ENCODE measurements around the gene CNNM2.

CNNM2 gene

DNA sequence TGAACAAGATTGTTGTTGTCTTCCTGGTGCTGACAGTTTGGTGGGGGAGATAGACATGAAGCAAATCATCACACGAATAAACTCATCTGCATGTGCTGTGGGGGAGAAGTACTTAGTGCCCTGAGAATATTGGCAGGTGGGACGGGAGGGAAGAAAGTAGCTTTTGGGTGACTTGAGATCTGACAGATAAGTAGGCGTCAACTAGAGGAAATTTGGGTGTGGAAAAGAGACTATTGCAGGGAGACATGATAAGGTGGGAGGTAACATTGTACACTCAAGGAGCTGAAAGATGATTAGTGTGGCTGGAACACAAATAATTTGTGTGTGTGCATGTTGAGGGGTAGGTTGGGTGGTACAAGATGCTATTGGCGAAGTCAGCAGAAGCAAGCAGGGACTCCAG is 30.1 kb downstream of the CNNM2 start:
- no peak for TF ChIP-seq ZNF76 (tag by site-specific recombination; IDR thresholded peaks at IDR 0.05; ENCODE audit: borderline replicate concordance, low read depth)
- no peak for TF ChIP-seq ZNF16 (tag by site-specific recombination; IDR thresholded peaks at IDR 0.05; ENCODE audit: low read depth)
- TF ChIP-seq ZNF658 (tag by site-specific recombination; IDR thresholded peaks at IDR 0.05) = no peak
- TF ChIP-seq, protein P1, sequence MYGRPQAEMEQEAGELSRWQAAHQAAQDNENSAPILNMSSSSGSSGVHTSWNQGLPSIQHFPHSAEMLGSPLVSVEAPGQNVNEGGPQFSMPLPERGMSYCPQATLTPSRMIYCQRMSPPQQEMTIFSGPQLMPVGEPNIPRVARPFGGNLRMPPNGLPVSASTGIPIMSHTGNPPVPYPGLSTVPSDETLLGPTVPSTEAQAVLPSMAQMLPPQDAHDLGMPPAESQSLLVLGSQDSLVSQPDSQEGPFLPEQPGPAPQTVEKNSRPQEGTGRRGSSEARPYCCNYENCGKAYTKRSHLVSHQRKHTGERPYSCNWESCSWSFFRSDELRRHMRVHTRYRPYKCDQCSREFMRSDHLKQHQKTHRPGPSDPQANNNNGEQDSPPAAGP (tag by site-specific recombination; IDR thresholded peaks at IDR 0.05) = no peak
- TF ChIP-seq, protein P2, sequence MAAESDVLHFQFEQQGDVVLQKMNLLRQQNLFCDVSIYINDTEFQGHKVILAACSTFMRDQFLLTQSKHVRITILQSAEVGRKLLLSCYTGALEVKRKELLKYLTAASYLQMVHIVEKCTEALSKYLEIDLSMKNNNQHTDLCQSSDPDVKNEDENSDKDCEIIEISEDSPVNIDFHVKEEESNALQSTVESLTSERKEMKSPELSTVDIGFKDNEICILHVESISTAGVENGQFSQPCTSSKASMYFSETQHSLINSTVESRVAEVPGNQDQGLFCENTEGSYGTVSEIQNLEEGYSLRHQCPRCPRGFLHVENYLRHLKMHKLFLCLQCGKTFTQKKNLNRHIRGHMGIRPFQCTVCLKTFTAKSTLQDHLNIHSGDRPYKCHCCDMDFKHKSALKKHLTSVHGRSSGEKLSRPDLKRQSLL (tag by site-specific recombination; IDR thresholded peaks at IDR 0.05) = no peak
- TF ChIP-seq, protein P3, sequence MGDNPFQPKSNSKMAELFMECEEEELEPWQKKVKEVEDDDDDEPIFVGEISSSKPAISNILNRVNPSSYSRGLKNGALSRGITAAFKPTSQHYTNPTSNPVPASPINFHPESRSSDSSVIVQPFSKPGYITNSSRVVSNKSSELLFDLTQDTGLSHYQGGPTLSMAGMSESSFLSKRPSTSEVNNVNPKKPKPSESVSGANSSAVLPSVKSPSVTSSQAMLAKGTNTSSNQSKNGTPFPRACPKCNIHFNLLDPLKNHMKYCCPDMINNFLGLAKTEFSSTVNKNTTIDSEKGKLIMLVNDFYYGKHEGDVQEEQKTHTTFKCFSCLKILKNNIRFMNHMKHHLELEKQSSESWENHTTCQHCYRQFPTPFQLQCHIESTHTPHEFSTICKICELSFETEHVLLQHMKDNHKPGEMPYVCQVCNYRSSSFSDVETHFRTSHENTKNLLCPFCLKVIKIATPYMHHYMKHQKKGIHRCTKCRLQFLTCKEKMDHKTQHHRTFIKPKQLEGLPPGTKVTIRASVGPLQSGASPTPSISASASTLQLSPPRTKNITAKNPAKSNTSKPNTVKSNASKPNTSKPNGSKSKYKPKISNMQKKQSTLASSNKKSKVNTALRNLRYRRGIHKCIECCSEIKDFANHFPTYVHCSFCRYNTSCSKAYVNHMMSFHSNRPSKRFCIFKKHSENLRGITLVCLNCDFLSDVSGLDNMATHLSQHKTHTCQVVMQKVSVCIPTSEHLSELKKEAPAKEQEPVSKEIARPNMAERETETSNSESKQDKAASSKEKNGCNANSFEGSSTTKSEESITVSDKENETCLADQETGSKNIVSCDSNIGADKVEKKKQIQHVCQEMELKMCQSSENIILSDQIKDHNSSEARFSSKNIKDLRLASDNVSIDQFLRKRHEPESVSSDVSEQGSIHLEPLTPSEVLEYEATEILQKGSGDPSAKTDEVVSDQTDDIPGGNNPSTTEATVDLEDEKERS (tag by site-specific recombination; IDR thresholded peaks at IDR 0.05) = no peak
- TF ChIP-seq ZNF416 (tag by site-specific recombination; IDR thresholded peaks at IDR 0.05) = no peak
- no peak for TF ChIP-seq ZNF211 (tag by site-specific recombination; IDR thresholded peaks at IDR 0.05; ENCODE audit: low read depth)
- no peak for TF ChIP-seq ZNF660 (tag by site-specific recombination; IDR thresholded peaks at IDR 0.05)
- TF ChIP-seq ZBTB8A (tag by site-specific recombination; IDR thresholded peaks at IDR 0.05) = no peak
- TF ChIP-seq ZNF157 (tag by site-specific recombination; IDR thresholded peaks at IDR 0.05) = no peak
- TF ChIP-seq, protein P4, sequence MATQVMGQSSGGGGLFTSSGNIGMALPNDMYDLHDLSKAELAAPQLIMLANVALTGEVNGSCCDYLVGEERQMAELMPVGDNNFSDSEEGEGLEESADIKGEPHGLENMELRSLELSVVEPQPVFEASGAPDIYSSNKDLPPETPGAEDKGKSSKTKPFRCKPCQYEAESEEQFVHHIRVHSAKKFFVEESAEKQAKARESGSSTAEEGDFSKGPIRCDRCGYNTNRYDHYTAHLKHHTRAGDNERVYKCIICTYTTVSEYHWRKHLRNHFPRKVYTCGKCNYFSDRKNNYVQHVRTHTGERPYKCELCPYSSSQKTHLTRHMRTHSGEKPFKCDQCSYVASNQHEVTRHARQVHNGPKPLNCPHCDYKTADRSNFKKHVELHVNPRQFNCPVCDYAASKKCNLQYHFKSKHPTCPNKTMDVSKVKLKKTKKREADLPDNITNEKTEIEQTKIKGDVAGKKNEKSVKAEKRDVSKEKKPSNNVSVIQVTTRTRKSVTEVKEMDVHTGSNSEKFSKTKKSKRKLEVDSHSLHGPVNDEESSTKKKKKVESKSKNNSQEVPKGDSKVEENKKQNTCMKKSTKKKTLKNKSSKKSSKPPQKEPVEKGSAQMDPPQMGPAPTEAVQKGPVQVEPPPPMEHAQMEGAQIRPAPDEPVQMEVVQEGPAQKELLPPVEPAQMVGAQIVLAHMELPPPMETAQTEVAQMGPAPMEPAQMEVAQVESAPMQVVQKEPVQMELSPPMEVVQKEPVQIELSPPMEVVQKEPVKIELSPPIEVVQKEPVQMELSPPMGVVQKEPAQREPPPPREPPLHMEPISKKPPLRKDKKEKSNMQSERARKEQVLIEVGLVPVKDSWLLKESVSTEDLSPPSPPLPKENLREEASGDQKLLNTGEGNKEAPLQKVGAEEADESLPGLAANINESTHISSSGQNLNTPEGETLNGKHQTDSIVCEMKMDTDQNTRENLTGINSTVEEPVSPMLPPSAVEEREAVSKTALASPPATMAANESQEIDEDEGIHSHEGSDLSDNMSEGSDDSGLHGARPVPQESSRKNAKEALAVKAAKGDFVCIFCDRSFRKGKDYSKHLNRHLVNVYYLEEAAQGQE (tag by site-specific recombination; IDR thresholded peaks at IDR 0.05) = no peak
- no peak for TF ChIP-seq ZBTB17 (tag by site-specific recombination; IDR thresholded peaks at IDR 0.05)
- TF ChIP-seq ZNF184 (tag by site-specific recombination; IDR thresholded peaks at IDR 0.05) = no peak
- TF ChIP-seq ZNF391 (tag by site-specific recombination; IDR thresholded peaks at IDR 0.05; ENCODE audit: borderline replicate concordance, low read depth) = no peak
- TF ChIP-seq ZBTB48 (tag by site-specific recombination; IDR thresholded peaks at IDR 0.05) = no peak
- TF ChIP-seq, protein P5, sequence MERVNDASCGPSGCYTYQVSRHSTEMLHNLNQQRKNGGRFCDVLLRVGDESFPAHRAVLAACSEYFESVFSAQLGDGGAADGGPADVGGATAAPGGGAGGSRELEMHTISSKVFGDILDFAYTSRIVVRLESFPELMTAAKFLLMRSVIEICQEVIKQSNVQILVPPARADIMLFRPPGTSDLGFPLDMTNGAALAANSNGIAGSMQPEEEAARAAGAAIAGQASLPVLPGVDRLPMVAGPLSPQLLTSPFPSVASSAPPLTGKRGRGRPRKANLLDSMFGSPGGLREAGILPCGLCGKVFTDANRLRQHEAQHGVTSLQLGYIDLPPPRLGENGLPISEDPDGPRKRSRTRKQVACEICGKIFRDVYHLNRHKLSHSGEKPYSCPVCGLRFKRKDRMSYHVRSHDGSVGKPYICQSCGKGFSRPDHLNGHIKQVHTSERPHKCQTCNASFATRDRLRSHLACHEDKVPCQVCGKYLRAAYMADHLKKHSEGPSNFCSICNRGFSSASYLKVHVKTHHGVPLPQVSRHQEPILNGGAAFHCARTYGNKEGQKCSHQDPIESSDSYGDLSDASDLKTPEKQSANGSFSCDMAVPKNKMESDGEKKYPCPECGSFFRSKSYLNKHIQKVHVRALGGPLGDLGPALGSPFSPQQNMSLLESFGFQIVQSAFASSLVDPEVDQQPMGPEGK (tag by site-specific recombination; IDR thresholded peaks at IDR 0.05) = no peak
- no peak for TF ChIP-seq ZNF560 (tag by site-specific recombination; IDR thresholded peaks at IDR 0.05; ENCODE audit: borderline replicate concordance)
- Histone ChIP-seq H3K4me1 (ENCODE audit: control insufficient read depth, insufficient read depth, low read length) (peaks cover 12% of the 10 kb centered on the region; the same call in 1 of the 2 replicates), H3K36me3 (ENCODE audit: control insufficient read depth in 2 of 2, insufficient read depth in 1 of 2, low read length in 2 of 2) (no peaks in the 10 kb centered on the region), H3K4me3 (ENCODE audit: low read depth, low read length) (no peak overlapping the region), H3K9me3 (ENCODE audit: control insufficient read depth, insufficient read depth, low read depth, low read length) (no peaks in the 10 kb centered on the region), H3K27ac (ENCODE audit: extremely low read depth, low read depth, low read length) (no peak overlapping the region)
- ChIA-PET POLR2A (no interaction called here), CTCF (no interaction called here)

Measured in HEK293 (cell line).